Neural crest cell (in vitro differentiated cells): ENCODE data around the gene RTN4. TPM values are rescaled to one million over a fixed set of nuclear protein-coding genes. Genes with fewer than 3 reads are reported as not detected.

Experiments used
- DNase-seq: peaks from one replicate; pipeline ENCODE4 v3.0.0; 2021; ENCODE audit warnings: low read depth, mixed read lengths, low spot score
- H3K27ac Mint-ChIP-seq: one replicate; pipeline ENCODE4 v1.8.0; 2021; ENCODE audit warnings: mild to moderate bottlenecking, mixed read lengths; ENCODE audit not compliant: unreplicated experiment
- H3K27me3 Mint-ChIP-seq: 2 replicates; pipeline ENCODE4 v1.8.0; 2021; ENCODE audit warnings: low read depth, mild to moderate bottlenecking, mixed read lengths
- H3K36me3 Mint-ChIP-seq: 2 replicates; pipeline ENCODE4 v1.8.0; 2021; ENCODE audit warnings: low read depth, mild to moderate bottlenecking, mixed read lengths
- H3K4me1 Mint-ChIP-seq: 2 replicates; pipeline ENCODE4 v1.8.0; 2021; ENCODE audit warnings: mixed read lengths
- H3K4me3 Mint-ChIP-seq: one replicate; pipeline ENCODE4 v1.8.0; 2021; ENCODE audit warnings: mild to moderate bottlenecking, mixed read lengths
- H3K9me3 Mint-ChIP-seq: 2 replicates; pipeline ENCODE4 v1.8.0; 2021; ENCODE audit warnings: mixed read lengths
- CTCF ChIP-seq: fragments of 200-600 bp; sonication (generic); conservative IDR thresholded peaks from 2 replicates; pipeline ENCODE4 v1.5.0; 2021; ENCODE audit warnings: antibody characterized with exemption, mild to moderate bottlenecking
- total RNA-seq: library from RNA; stranded (reverse); gene quantifications from 2 replicates; pipeline ENCODE4 v1.2.1, GENCODE V29; 2021

RTN4 gene
- total RNA-seq, 1 donor from 2014 or later, result 204 TPM

GRCh38 chr2:54962511-54962910, 87.7 kb downstream of the RTN4 start:
- H3K27me3 Mint-ChIP-seq, result no peaks in the 10 kb centered on the region
- H3K4me1 Mint-ChIP-seq, result peaks cover 26% of the 10 kb centered on the region
- no peak for TF ChIP-seq CTCF
- peaks cover 24% of the 10 kb centered on the region for H3K36me3 Mint-ChIP-seq
- peaks cover 7% of the 10 kb centered on the region for H3K9me3 Mint-ChIP-seq
- H3K4me3 Mint-ChIP-seq, result no peak overlapping the region
- no peak overlapping the region for H3K27ac Mint-ChIP-seq
- DNase-seq, result no peak

GRCh38 chr2:54960164-54960563, 90.1 kb downstream of the RTN4 start:
- peaks cover 2% of the 10 kb centered on the region for H3K9me3 Mint-ChIP-seq
- H3K36me3 Mint-ChIP-seq, result peaks cover 11% of the 10 kb centered on the region
- DNase-seq, result no peak
- H3K27me3 Mint-ChIP-seq, result no peaks in the 10 kb centered on the region
- H3K4me3 Mint-ChIP-seq, result no peak overlapping the region
- H3K4me1 Mint-ChIP-seq, result peaks cover 5% of the 10 kb centered on the region
- no peak for TF ChIP-seq CTCF
- H3K27ac Mint-ChIP-seq, result no peak overlapping the region

- Mint-ChIP-seq H3K36me3 (peaks cover under 1% of the 10 kb centered on the region), H3K4me1 (peaks cover 4% of the 10 kb centered on the region), H3K27me3 (no peaks in the 10 kb centered on the region), H3K27ac (no peak overlapping the region), H3K4me3 (no peak overlapping the region), H3K9me3 (no peaks in the 10 kb centered on the region)
- no peak for DNase-seq
- no peak for TF ChIP-seq CTCF
Measured at GRCh38 chr2:54958717-54959371, 91.4 kb downstream of the RTN4 start.

- TF ChIP-seq CTCF, result no peak
- H3K36me3 Mint-ChIP-seq, result no peaks in the 10 kb centered on the region
- peaks cover 4% of the 10 kb centered on the region for H3K4me1 Mint-ChIP-seq
- H3K9me3 Mint-ChIP-seq, result no peaks in the 10 kb centered on the region
- DNase-seq, result no peak
- H3K27ac Mint-ChIP-seq, result no peak overlapping the region
- no peaks in the 10 kb centered on the region for H3K27me3 Mint-ChIP-seq
- no peak overlapping the region for H3K4me3 Mint-ChIP-seq
Measured at GRCh38 chr2:54957321-54957999, 92.8 kb downstream of the RTN4 start.

GRCh38 chr2:54956111-54956627, 94.1 kb downstream of the RTN4 start:
- Mint-ChIP-seq H3K9me3 (no peaks in the 10 kb centered on the region), H3K27me3 (no peaks in the 10 kb centered on the region), H3K4me3 (no peak overlapping the region), H3K27ac (no peak overlapping the region), H3K36me3 (no peaks in the 10 kb centered on the region), H3K4me1 (peaks cover 4% of the 10 kb centered on the region)
- DNase-seq, result no peak
- no peak for TF ChIP-seq CTCF
